ENCODE data around the gene NFATC2.

GRCh38 chr20:51432875-51433274 lies 109.6 kb downstream of the NFATC2 start:
- no peak for TF ChIP-seq SIN3A (IDR thresholded peaks at IDR 0.05; ENCODE audit: borderline replicate concordance, insufficient read depth, low read length)
- no peak for TF ChIP-seq POLR2AphosphoS5 (IDR thresholded peaks at IDR 0.05; ENCODE audit: low read depth, low read length)

Measured in PFSK-1 (cell line).